ENCODE data around the gene DENND1A.

DNA sequence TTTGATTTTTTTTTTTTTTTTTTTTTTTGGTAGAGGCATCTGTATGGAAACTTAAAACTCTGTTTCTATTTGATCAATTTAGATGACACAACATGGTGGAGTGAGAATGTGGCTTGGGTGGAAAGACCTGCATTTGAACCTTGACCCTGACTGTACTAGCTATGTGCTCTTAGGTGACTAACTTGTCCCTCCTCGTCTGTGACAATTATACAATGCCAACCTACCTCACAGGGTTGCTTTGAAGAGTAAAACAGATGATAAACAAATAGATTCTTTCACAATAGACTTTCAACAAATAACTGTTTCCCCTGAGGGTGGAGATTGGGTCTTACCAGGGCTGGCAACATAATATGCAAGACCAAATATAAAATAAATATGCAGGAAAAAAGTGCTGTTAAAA lies 464.6 kb downstream of the DENND1A start:
- TF ChIP-seq CTCF (IDR thresholded peaks at IDR 0.05; ENCODE audit: insufficient read depth, low read length, poor library complexity, severe bottlenecking) = no peak
- TF ChIP-seq EZH2phosphoT487 (conservative IDR thresholded peaks at IDR 0.05; ENCODE audit: low read length) = no peak

All from SU-DHL-6 (cell line).